K562 (cell line): ENCODE results near the gene CDKN2B-AS1. TPM values are rescaled to one million over a fixed set of nuclear protein-coding genes. Genes with fewer than 3 reads are reported as not detected.

Experiments
- ATAC-seq: fragments of 200-7000 bp; cut with Tn5 transposase; 3 replicates; pipeline ENCODE4 v1.9.1; 2020; ENCODE audit warnings: moderate library complexity
- BruUV-seq: library from RNA; stranded (reverse); fragments of 400-500 nt; replicated peaks from 2 replicates; lab custom pipeline; 2021; lab: Mats Ljungman, UMichigan
- CTCF ChIA-PET: fragments of 300-600 bp; formaldehyde crosslinking; extraction: SDS; loops from one replicate; lab custom pipeline; 2021; ENCODE audit warnings: low intra/inter-chr PET ratio; lab: Yijun Ruan, JAX
- POLR2A ChIA-PET: fragments of 300-600, 350-650 bp; sonication (Branson Sonifier 250); formaldehyde crosslinking; extraction: SDS; loops from one replicate; lab custom pipeline; 2021; ENCODE audit warnings: antibody characterized with exemption, inconsistent platforms; lab: Yijun Ruan, JAX
- DNase-seq, 4 experiments: peaks; one replicate each; pipeline versions ENCODE4 v3.0.0 to v3.0.0-alpha.2; 2011 to 2018; ENCODE audit warnings: low spot score in 3 of 4, mixed read lengths in 3 of 4; ENCODE audit errors: extremely low read depth in 1 of 4
- FAIRE-seq: peaks from 2 replicates; lab custom pipeline; 2011; peaks lifted over from hg19 to GRCh38; lab: Jason Lieb, UNC
- H2AFZ ChIP-seq: 2 replicates; pipeline ENCODE4 v1.6.0; 2011; ENCODE audit warnings: low read depth, low read length, control low read depth, inconsistent platforms
- H3K27ac ChIP-seq: fragments of 200-600 bp; 3 replicates; pipeline ENCODE4 v1.8.0; 2011; ENCODE audit warnings: low read depth, mild to moderate bottlenecking, control low read depth, inconsistent platforms, low read length, moderate library complexity, mixed read lengths; ENCODE audit errors: extremely low read depth
- H3K27me3 ChIP-seq, 2 experiments: fragments of 300-600 bp in 1 of 2; 2 replicates in 1 of 2; 3 replicates in 1 of 2; pipeline versions ENCODE4 v1.6.0 to v1.8.0; 2011; ENCODE audit warnings: inconsistent platforms in 2 of 2, low read length in 2 of 2, mild to moderate bottlenecking in 1 of 2, mixed read lengths in 1 of 2, moderate library complexity in 1 of 2; ENCODE audit not compliant: control insufficient read depth in 2 of 2, insufficient read depth in 2 of 2
- H3K36me3 ChIP-seq: fragments of 300-600 bp; 3 replicates; pipeline ENCODE4 v1.8.0; 2011; ENCODE audit warnings: mild to moderate bottlenecking, low read length, inconsistent platforms; ENCODE audit not compliant: control insufficient read depth, insufficient read depth
- H3K4me1 ChIP-seq, 2 experiments: fragments of 200-600 bp in 1 of 2; replicated peaks in 1 of 2; 2 replicates in 1 of 2; 3 replicates in 1 of 2; pipeline versions ENCODE4 v1.5.1 to v1.8.0; 2011; ENCODE audit warnings: inconsistent platforms in 2 of 2, low read length in 2 of 2, mild to moderate bottlenecking in 1 of 2, mixed read lengths in 1 of 2, moderate library complexity in 1 of 2; ENCODE audit not compliant: control insufficient read depth in 2 of 2, insufficient read depth in 2 of 2
- H3K4me2 ChIP-seq: 2 replicates; pipeline ENCODE4 v1.6.1; 2011; ENCODE audit warnings: low read length, control low read depth, inconsistent platforms, mixed read lengths; ENCODE audit not compliant: insufficient read depth
- H3K4me3 ChIP-seq: fragments of 200-600 bp; sonication (generic), shearing (Covaris generic); 2 replicates; pipeline ENCODE4 v1.5.1; 2016; ENCODE audit warnings: control low read depth, inconsistent platforms
- H3K79me2 ChIP-seq: fragments of 200-600 bp; 3 replicates; pipeline ENCODE4 v1.8.0; 2011; ENCODE audit warnings: low read length, inconsistent platforms; ENCODE audit not compliant: control insufficient read depth, insufficient read depth
- H3K9ac ChIP-seq, 2 experiments: 2 replicates each; pipeline versions ENCODE4 v1.6.0 to v1.6.1; 2011; ENCODE audit warnings: low read depth in 2 of 2, low read length in 2 of 2, control low read depth in 1 of 2, inconsistent platforms in 1 of 2, mild to moderate bottlenecking in 1 of 2, mixed read lengths in 1 of 2; ENCODE audit not compliant: insufficient read depth in 1 of 2
- H3K9me1 ChIP-seq: one replicate; pipeline ENCODE4 v1.6.0; 2011; ENCODE audit warnings: inconsistent platforms, mild to moderate bottlenecking, low read length, moderate library complexity; ENCODE audit not compliant: control insufficient read depth, insufficient read depth
- H3K9me3 ChIP-seq: replicated peaks from 2 replicates; pipeline ENCODE4 v1.5.1; 2011; ENCODE audit warnings: low read depth, low read length, inconsistent platforms; ENCODE audit not compliant: control insufficient read depth, insufficient read depth
- H4K20me1 ChIP-seq: replicated peaks from 2 replicates; pipeline ENCODE4 v1.6.1; 2011; ENCODE audit warnings: low read length, inconsistent platforms, mixed read lengths; ENCODE audit not compliant: control insufficient read depth, insufficient read depth
- BDP1 ChIP-seq: IDR thresholded peaks from 3 replicates; pipeline ENCODE4 v1.6.1; 2011; ENCODE audit not compliant: insufficient read length, insufficient read depth
- CREM ChIP-seq: IDR thresholded peaks from 2 replicates; pipeline ENCODE4 v1.6.1; 2014; ENCODE audit warnings: antibody characterized with exemption, low read depth
- FOXK1 ChIP-seq: sonication (generic); formaldehyde crosslinking; IDR thresholded peaks from 2 replicates; pipeline ENCODE4 v1.8.0; 2022; ENCODE audit warnings: missing genetic modification reagents, mild to moderate bottlenecking, borderline replicate concordance
- FUS ChIP-seq: fragments of 200-400 bp; formaldehyde crosslinking; optimal IDR thresholded peaks from 2 replicates; pipeline ENCODE3; 2017; ENCODE audit warnings: low read depth, low read length
- HES1 ChIP-seq: fragments of 450-650 bp; IDR thresholded peaks from 2 replicates; pipeline ENCODE4 v1.6.1; 2016; ENCODE audit warnings: low read depth, mild to moderate bottlenecking, moderate library complexity
- JUNB ChIP-seq: fragments of 450-650 bp; formaldehyde crosslinking; conservative IDR thresholded peaks from 2 replicates; pipeline ENCODE4 v1.4.0; 2020; ENCODE audit warnings: mild to moderate bottlenecking
- POLR2G ChIP-seq: fragments of 200-400 bp; formaldehyde crosslinking; IDR thresholded peaks from 2 replicates; pipeline ENCODE4 v1.6.1; 2017; ENCODE audit warnings: low read depth, mild to moderate bottlenecking, antibody characterized with exemption, low read length, moderate library complexity
- RBFOX2 ChIP-seq: fragments of 200-400 bp; formaldehyde crosslinking; IDR thresholded peaks from 2 replicates; pipeline ENCODE4 v1.6.1; 2017; ENCODE audit warnings: low read depth, mild to moderate bottlenecking, low read length, moderate library complexity
- SMAD3 ChIP-seq: fragments of 450-650 bp; formaldehyde crosslinking; conservative IDR thresholded peaks from 2 replicates; pipeline ENCODE4 v1.4.0; 2020; ENCODE audit warnings: mild to moderate bottlenecking
- TRIM28 ChIP-seq: fragments of 450-650 bp; IDR thresholded peaks from 2 replicates; pipeline ENCODE4 v1.6.1; 2017
- ZNF644 ChIP-seq: fragments of 200-800 bp; sonication (Bioruptor generic); IDR thresholded peaks from 2 replicates; pipeline ENCODE4 v1.6.1; 2016; ENCODE audit warnings: low read depth, missing genetic modification characterization, missing compliant biosample characterization
- WGBS: fragments of 100-300 bp; shearing (Covaris generic); methylation state at CpG from one replicate; pipeline ENCODE4 v1.1.6; 2016; ENCODE audit warnings: low coverage, mixed read lengths; ENCODE audit not compliant: insufficient coverage; ENCODE audit errors: missing lambda C conversion rate; 5-methylcytosine and 5-hydroxymethylcytosine counted together
- in situ Hi-C: fragments of 300-500 bp; cut with MboI; formaldehyde crosslinking; loops from 4 replicates; pipeline ENCODE4 v1.15.0; 2018; ENCODE audit warnings: inconsistent platforms, mixed read lengths
- intact Hi-C: fragments of 100-400 bp; cut with micrococcal nuclease; formaldehyde crosslinking; loops from 2 replicates; pipeline ENCODE4 v1.14.2; 2022
- polyA plus RNA-seq, 8 experiments: library from polyadenylated mRNA; depleted of rRNA in 4 of 8; stranded (reverse) in 5 of 8; unstranded in 3 of 8; fragments of >200 nt; fragmentation: Nextera tagmentation in 2 of 8; fragmentation: Illumina TruSeq in 1 of 8; extraction: Ambion mirVana in 2 of 8; extraction: Trizol in 1 of 8; gene quantifications; 2 replicates each; pipeline versions ENCODE4 v1.2.1 to v1.2.3, GENCODE V29; 2011 to 2014; ENCODE audit warnings: inconsistent platforms in 1 of 8, missing spikeins in 1 of 8
- total RNA-seq, 7 experiments: library from RNA; depleted of rRNA in 6 of 7; stranded (reverse); fragments of >200 nt in 6 of 7; fragmentation: Illumina TruSeq in 2 of 7; extraction: Trizol in 2 of 7; gene quantifications; 2 replicates each; pipeline versions ENCODE4 v1.2.1 to v1.2.3, GENCODE V29; 2011 to 2021; ENCODE audit warnings: low replicate concordance in 1 of 7

CDKN2B-AS1 gene
- total and polyA plus RNA-seq, 9 of the 15 experiments (the other 6 are each of a cell fraction or from before 2014, with no cell fraction given) = not detected

GRCh38 chr9:22049411-22049810, 54.8 kb downstream of the CDKN2B-AS1 start:
- in situ Hi-C loops = no loop called here
- Histone ChIP-seq H3K9me1 (no peaks in the 10 kb centered on the region), H3K4me3 (no peak overlapping the region), H3K4me1 (no peaks in the 10 kb centered on the region), H3K9ac (no peak overlapping the region), H4K20me1 (no peaks in the 10 kb centered on the region), H3K27me3 (no peaks in the 10 kb centered on the region), H2AFZ (no peak overlapping the region), H3K9me3 (no peaks in the 10 kb centered on the region), H3K36me3 (no peaks in the 10 kb centered on the region), H3K27ac (no peak overlapping the region), H3K79me2 (no peaks in the 10 kb centered on the region), H3K4me2 (no peak overlapping the region)
- WGBS = no CpG with 5 or more reads among the region's 1 CpG
- intact Hi-C loops = no loop called here
- TF ChIP-seq RBFOX2 = no peak
- TF ChIP-seq ZNF644 (tag) = no peak
- no peak for TF ChIP-seq FOXK1 (CRISPR knock-in tag)
- TF ChIP-seq POLR2G = no peak
- no peak for TF ChIP-seq HES1
- TF ChIP-seq BDP1 = no peak
- no peak for TF ChIP-seq SMAD3 (CRISPR knock-in tag)
- TF ChIP-seq FUS = no peak
- TF ChIP-seq CREM = no peak
- TF ChIP-seq JUNB (CRISPR knock-in tag) = no peak
- no peak for TF ChIP-seq TRIM28
- CTCF ChIA-PET = no interaction called here
- POLR2A ChIA-PET = no interaction called here
- no TSS peak for BruUV-seq
- ATAC-seq (no peak), DNase-seq (no peak), FAIRE-seq (no peak)
